ENCODE measurements around the gene ABCB1. TPM values are rescaled to one million over a fixed set of nuclear protein-coding genes. Genes with fewer than 3 reads are reported as not detected.

ABCB1 gene
- polyA plus RNA-seq (ENCODE audit: low read depth in 6 of 6), result 10 to 100 TPM; 12.1 to 21.9 (median 14.9) TPM

GRCh38 chr7:87600130-87601124, at the start of gene ABCB1:
TSS of gene ABCB1 (minus strand) at chr7:87600884. CDS start at chr7:87600184, 700 bp downstream.
- H3K27ac Mint-ChIP-seq, result peak within 1 kb of the TSS; percentile 58 to 87 (median 85)
- ATAC-seq (ENCODE audit: low read depth in 2 of 2) (peak; percentile 69 to 76), DNase-seq (peak; percentile 47)
- no peaks in the 10 kb centered on the region for H3K36me3 Mint-ChIP-seq
- peaks cover 16 to 32% (median 31%) of the 10 kb centered on the region in 3 donors for H3K27me3 Mint-ChIP-seq
- peak within 1 kb of the TSS; percentile 69 to 89 (median 86) for H3K4me3 Mint-ChIP-seq
- no peaks in the 10 kb centered on the region for H3K9me3 Mint-ChIP-seq
- H3K4me1 Mint-ChIP-seq, result peaks cover 21 to 34% (median 28%) of the 10 kb centered on the region in 3 donors

GRCh38 chr7:87648316-87648715, 47.6 kb upstream of the ABCB1 start:
- Mint-ChIP-seq H3K9me3 (no peaks in the 10 kb centered on the region), H3K27me3 (peaks cover 0 to 15% (median 4%) of the 10 kb centered on the region in 3 donors), H3K27ac (no peak overlapping the region), H3K4me3 (peak overlapping the region in 1 of 8 donors; percentile 30), H3K36me3 (no peaks in the 10 kb centered on the region), H3K4me1 (no peaks in the 10 kb centered on the region)
- ATAC-seq (ENCODE audit: low read depth in 2 of 2), result no peak
- no peak for DNase-seq

GRCh38 chr7:87645446-87645845, 44.8 kb upstream of the ABCB1 start:
- Mint-ChIP-seq H3K27ac (no peak overlapping the region), H3K27me3 (peaks cover 0 to 14% (median 4%) of the 10 kb centered on the region in 3 donors), H3K4me3 (no peak overlapping the region), H3K9me3 (no peaks in the 10 kb centered on the region), H3K4me1 (no peaks in the 10 kb centered on the region), H3K36me3 (no peaks in the 10 kb centered on the region)
- DNase-seq (no peak), ATAC-seq (ENCODE audit: low read depth in 2 of 2) (no peak)

- Mint-ChIP-seq H3K9me3 (peaks cover 4 to 17% (median 8%) of the 10 kb centered on the region in 7 donors), H3K36me3 (no peaks in the 10 kb centered on the region), H3K27me3 (peaks cover 0 to 6% (median 4%) of the 10 kb centered on the region in 3 donors), H3K4me3 (no peak overlapping the region), H3K4me1 (no peaks in the 10 kb centered on the region), H3K27ac (no peak overlapping the region)
- DNase-seq (no peak), ATAC-seq (ENCODE audit: low read depth in 2 of 2) (no peak)
Observed at GRCh38 chr7:87635921-87636320, 35.2 kb upstream of the ABCB1 start.

DNA sequence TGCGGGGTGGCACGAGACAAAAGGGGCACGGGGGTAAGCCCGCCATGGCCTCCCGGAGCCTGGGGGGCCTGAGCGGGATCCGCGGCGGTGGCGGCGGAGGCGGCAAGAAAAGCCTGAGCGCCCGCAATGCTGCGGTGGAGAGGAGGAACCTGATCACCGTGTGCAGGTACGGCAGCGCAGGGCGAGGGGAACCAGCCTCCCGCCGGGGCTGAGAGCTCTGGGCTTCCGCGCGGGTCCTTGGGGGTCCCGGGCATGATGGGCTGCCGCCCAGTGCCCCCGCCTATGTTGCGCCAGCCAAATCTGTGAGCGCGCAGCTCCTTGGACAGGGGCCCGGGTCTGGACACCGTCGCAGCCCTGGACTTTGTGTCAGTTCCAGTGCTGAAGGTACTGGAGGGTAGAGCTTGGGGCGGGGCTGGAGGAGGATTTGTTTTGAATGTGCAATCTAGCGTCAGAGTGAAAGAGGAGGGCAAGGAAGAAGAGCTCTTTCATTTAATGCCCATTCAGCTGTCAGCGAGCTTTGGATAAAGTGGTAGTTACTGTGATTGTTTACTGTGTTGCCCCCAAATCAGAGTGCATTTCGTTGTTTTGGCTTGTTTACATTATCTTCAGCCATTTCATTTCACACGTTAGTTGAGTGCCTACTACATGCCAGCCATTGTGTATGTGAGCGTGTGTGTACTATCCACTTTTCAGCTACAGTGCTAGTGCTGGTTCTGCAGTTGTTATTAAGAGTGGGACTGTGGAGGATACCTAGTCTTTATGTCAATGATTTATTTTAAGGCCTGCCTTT, 28.3 kb upstream of the ABCB1 start:
- DNase-seq (peak; percentile 56), ATAC-seq (ENCODE audit: low read depth in 2 of 2) (peak; percentile 40 to 45)
- Mint-ChIP-seq H3K4me1 (peaks cover 11 to 20% (median 17%) of the 10 kb centered on the region in 3 donors), H3K4me3 (peak overlapping the region; percentile 84 to 95 (median 92)), H3K36me3 (no peaks in the 10 kb centered on the region), H3K9me3 (peaks cover 0 to 2% (median 0%) of the 10 kb centered on the region in 7 donors), H3K27me3 (peaks cover 15 to 20% (median 16%) of the 10 kb centered on the region in 3 donors), H3K27ac (peak overlapping the region in 5 of 6 donors; percentile 24 to 94 (median 76))

GRCh38 chr7:87627634-87627994, 26.9 kb upstream of the ABCB1 start:
- Mint-ChIP-seq H3K27me3 (peaks cover 14 to 22% (median 15%) of the 10 kb centered on the region in 3 donors), H3K27ac (peak overlapping the region in 2 of 6 donors; percentile 85 to 94), H3K9me3 (peaks cover 0 to 2% (median 0%) of the 10 kb centered on the region in 7 donors), H3K4me3 (peak overlapping the region; percentile 84 to 95 (median 92)), H3K4me1 (peaks cover 11 to 20% (median 17%) of the 10 kb centered on the region in 3 donors), H3K36me3 (no peaks in the 10 kb centered on the region)
- ATAC-seq (ENCODE audit: low read depth in 2 of 2) (peak; percentile 15 to 16), DNase-seq (no peak)

DNA sequence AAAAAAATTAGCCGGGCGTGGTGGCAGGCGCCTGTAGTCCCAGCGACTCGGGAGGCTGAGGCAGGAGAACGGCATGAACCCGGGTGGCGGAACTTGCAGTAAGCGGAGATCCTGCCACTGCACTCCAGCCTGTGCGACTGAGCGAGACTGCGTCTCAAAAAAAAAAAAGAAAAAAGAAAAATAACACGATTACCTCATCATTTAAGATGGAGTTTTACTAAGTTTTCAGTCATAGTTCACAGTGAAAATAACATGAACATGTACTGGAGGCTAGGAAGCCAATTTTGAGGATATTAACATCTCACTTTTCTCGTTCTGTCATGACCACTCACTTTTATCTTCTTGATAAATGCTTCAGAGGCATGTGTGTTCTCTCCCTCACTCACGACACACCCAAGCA, 24.4 kb upstream of the ABCB1 start:
- ATAC-seq (ENCODE audit: low read depth in 2 of 2), result no peak
- Mint-ChIP-seq H3K27ac (no peak overlapping the region), H3K9me3 (peaks cover 0 to 2% (median 0%) of the 10 kb centered on the region in 7 donors), H3K4me1 (peaks cover 11 to 20% (median 17%) of the 10 kb centered on the region in 3 donors), H3K4me3 (no peak overlapping the region), H3K36me3 (no peaks in the 10 kb centered on the region), H3K27me3 (peaks cover 15 to 19% (median 19%) of the 10 kb centered on the region in 3 donors)
- DNase-seq, result no peak

DNA sequence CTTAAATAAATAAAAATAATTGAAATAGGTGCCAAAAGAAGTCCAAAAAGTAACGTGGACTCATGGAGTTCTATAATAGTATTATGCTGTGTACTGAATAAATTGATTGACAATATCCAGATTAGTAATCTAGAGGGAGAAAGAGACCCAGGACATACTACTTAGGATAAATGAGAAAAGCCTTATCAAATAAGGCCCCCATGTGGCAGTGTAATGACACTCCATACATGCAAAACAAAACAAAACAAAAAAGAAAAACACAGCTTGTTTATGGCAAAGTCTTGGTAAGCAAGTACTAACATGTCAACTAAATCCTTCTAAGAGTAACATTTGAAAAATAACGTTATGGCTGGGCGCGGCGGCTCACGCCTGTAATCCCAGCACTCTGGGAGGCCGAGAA, 23.9 kb upstream of the ABCB1 start:
- H3K4me3 Mint-ChIP-seq, result no peak overlapping the region
- H3K36me3 Mint-ChIP-seq, result no peaks in the 10 kb centered on the region
- H3K27ac Mint-ChIP-seq, result no peak overlapping the region
- peaks cover 0 to 2% (median 0%) of the 10 kb centered on the region in 7 donors for H3K9me3 Mint-ChIP-seq
- H3K4me1 Mint-ChIP-seq, result peaks cover 11 to 20% (median 17%) of the 10 kb centered on the region in 3 donors
- no peak for ATAC-seq (ENCODE audit: low read depth in 2 of 2)
- peaks cover 15 to 19% (median 19%) of the 10 kb centered on the region in 3 donors for H3K27me3 Mint-ChIP-seq
- no peak for DNase-seq

DNA sequence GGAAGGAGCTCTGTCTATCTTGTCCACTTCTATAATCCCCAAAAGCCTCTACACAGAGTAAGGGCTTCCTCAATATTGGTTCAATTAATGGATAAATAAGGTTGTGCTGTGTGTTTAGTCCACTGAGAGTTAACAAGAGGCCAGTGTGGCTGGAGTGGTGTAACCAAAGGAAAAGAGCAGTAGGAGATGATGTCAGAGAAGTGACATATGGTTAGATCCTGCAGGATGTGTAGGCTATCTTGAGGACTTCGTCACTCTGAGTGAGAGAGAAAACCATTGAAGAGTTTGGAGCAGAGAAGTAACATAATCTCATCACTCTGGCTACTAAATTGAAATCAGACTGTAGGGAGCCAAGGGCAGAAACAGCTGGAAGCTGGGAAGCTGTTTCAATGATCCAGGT, 14.5 kb upstream of the ABCB1 start:
- no peak overlapping the region for H3K4me3 Mint-ChIP-seq
- no peaks in the 10 kb centered on the region for H3K4me1 Mint-ChIP-seq
- no peak overlapping the region for H3K27ac Mint-ChIP-seq
- no peak for ATAC-seq (ENCODE audit: low read depth in 2 of 2)
- H3K9me3 Mint-ChIP-seq, result peaks cover 0 to 4% (median 3%) of the 10 kb centered on the region in 7 donors
- peaks cover 4 to 39% (median 30%) of the 10 kb centered on the region in 3 donors for H3K27me3 Mint-ChIP-seq
- DNase-seq, result no peak
- H3K36me3 Mint-ChIP-seq, result no peaks in the 10 kb centered on the region

DNA sequence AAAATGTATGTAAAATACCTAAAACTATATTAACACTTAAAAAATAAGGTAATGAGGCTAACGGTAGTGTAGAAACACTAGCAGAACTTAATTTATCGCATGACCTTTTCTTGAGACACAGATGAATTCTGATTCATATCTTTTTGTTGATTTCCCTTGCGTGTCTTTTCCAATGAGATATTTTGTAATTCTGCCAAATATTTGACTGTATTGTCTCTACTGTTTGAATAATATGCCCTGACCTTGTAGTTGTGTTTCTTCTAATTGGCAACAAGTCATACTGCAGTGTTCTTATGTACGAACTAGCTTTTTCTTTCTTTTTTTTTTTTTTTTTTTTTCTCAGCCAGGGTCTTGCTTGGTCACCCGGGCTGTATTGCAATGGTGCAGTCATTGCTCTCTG, 9.2 kb upstream of the ABCB1 start:
- Mint-ChIP-seq H3K27ac (no peak overlapping the region), H3K27me3 (peaks cover 9 to 28% (median 18%) of the 10 kb centered on the region in 3 donors), H3K4me3 (peak overlapping the region in 1 of 8 donors; percentile 7), H3K9me3 (no peaks in the 10 kb centered on the region), H3K4me1 (no peaks in the 10 kb centered on the region), H3K36me3 (no peaks in the 10 kb centered on the region)
- ATAC-seq (ENCODE audit: low read depth in 2 of 2) (no peak), DNase-seq (no peak)

GRCh38 chr7:87608431-87608830, 7.7 kb upstream of the ABCB1 start:
- no peaks in the 10 kb centered on the region for H3K4me1 Mint-ChIP-seq
- peaks cover 16 to 29% (median 16%) of the 10 kb centered on the region in 3 donors for H3K27me3 Mint-ChIP-seq
- H3K27ac Mint-ChIP-seq, result no peak overlapping the region
- no peaks in the 10 kb centered on the region for H3K9me3 Mint-ChIP-seq
- ATAC-seq (ENCODE audit: low read depth in 2 of 2) (no peak), DNase-seq (no peak)
- no peaks in the 10 kb centered on the region for H3K36me3 Mint-ChIP-seq
- H3K4me3 Mint-ChIP-seq, result no peak overlapping the region

GRCh38 chr7:87604264-87604663, 3.6 kb upstream of the ABCB1 start:
- H3K9me3 Mint-ChIP-seq, result no peaks in the 10 kb centered on the region

GRCh38 chr7:87599336-87599735, 1.3 kb downstream of the ABCB1 start:
- H3K27me3 Mint-ChIP-seq, result peaks cover 15 to 24% (median 23%) of the 10 kb centered on the region in 3 donors

More at GRCh38 chr7:87604264-87604663, 3.6 kb upstream of the ABCB1 start:
- H3K27me3 Mint-ChIP-seq, result peaks cover 22 to 36% (median 34%) of the 10 kb centered on the region in 3 donors
- H3K36me3 Mint-ChIP-seq, result no peaks in the 10 kb centered on the region
- peak overlapping the region in 1 of 8 donors; percentile 75 for H3K4me3 Mint-ChIP-seq
- no peak for DNase-seq
- no peak overlapping the region for H3K27ac Mint-ChIP-seq
- no peak for ATAC-seq (ENCODE audit: low read depth in 2 of 2)
- H3K4me1 Mint-ChIP-seq, result peaks cover 16 to 22% (median 18%) of the 10 kb centered on the region in 3 donors

More at GRCh38 chr7:87599336-87599735, 1.3 kb downstream of the ABCB1 start:
- DNase-seq (peak; percentile 68), ATAC-seq (ENCODE audit: low read depth in 2 of 2) (peak; percentile 83 to 84)
- Mint-ChIP-seq H3K27ac (peak overlapping the region; percentile 2 to 87 (median 36)), H3K4me1 (peaks cover 21 to 34% (median 28%) of the 10 kb centered on the region in 3 donors), H3K36me3 (peaks cover 0 to 10% of the 10 kb centered on the region in 2 donors), H3K9me3 (no peaks in the 10 kb centered on the region), H3K4me3 (peak overlapping the region; percentile 69 to 89 (median 86))
